Measurements from ENCODE around the gene GNRH2.
"Not testable (repeated sequence)": the region's sequence is repeated elsewhere in the genome, so short reads cannot be mapped to it uniquely, and the experiment has no call there.

The GNRH2 gene, protein sequence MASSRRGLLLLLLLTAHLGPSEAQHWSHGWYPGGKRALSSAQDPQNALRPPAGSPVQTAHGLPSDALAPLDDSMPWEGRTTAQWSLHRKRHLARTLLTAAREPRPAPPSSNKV

GRCh38 chr20:3043322-3043721 lies at the start of gene GNRH2:
TSS of gene GNRH2 (plus strand) at chr20:3043622. CDS start at chr20:3044415, 793 bp downstream.
- DNase-seq = no peak

DNA sequence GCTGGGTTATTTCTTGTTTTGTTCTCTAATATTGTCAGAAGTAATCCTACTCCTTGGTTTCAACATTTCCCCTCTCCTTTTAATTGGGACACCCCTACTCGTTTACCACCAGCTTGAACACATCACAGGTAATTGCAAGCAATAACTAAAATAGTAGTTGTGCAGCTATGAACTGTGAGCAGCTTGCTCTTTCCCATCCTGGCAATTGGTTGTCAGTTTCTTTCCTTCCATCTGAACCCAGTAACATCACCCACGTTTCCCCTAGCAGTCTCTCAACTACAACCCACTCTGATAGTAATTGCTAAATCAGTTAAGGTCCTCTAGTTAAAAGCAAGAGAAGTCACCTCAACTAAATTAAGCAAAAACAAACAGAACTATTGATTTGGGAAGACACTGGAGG lies 47.6 kb upstream of the GNRH2 start:
- no peak for DNase-seq

GRCh38 chr20:2998728-2999127 lies 44.7 kb upstream of the GNRH2 start:
- DNase-seq = no peak

DNA sequence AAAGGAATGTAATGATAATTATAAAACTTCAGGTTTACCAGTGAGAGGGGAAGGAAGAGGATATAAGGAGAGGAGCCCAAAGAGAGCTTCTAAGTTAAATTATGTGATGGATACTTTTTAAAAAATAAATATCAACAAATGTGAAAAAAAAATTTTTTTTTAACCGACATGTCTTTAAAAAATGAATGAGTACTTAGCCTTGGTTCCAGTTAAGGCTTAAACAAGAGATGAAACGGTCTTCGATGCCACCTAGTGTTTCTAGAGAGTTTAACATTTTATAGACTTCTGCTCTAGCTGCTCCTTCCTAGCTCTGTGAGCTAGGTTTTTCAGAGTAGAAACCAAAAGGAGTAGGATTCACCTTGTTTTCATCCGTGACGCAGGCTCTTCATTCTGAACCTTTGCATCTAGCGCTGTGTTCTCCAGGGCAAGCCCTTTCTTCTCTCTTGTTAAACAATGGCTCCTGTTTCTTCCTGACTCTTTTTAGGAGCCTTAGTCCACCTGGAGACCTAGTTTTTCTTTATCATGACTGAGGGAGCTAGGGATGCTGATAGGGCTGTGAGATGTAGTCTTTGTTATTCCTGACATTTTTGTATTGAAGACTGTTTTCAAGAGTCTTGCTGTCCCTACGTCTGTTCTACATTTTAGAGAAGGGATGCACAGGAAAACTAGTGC lies 42.4 kb upstream of the GNRH2 start:
- DNase-seq = no peak

DNA sequence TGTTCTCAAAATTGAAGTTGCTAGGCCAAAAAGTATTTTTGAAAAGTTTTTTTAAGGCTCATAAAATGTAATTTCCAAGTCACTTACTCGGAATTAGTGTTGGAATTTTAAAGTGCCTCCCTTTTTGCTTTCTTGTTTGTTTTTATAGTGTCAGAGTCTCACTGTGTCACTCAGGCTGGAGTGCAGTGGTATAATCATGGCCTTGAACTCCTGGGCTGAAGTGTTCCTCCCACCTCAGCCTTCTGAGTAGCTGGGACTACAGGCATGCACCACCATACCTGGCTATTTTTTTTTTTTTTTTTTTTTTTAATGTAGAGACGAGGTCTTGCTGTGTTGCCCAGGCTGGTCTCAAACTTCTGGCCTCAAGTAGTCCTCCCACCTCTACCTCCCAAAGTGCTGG lies 40.0 kb upstream of the GNRH2 start:
- DNase-seq = no peak

DNA sequence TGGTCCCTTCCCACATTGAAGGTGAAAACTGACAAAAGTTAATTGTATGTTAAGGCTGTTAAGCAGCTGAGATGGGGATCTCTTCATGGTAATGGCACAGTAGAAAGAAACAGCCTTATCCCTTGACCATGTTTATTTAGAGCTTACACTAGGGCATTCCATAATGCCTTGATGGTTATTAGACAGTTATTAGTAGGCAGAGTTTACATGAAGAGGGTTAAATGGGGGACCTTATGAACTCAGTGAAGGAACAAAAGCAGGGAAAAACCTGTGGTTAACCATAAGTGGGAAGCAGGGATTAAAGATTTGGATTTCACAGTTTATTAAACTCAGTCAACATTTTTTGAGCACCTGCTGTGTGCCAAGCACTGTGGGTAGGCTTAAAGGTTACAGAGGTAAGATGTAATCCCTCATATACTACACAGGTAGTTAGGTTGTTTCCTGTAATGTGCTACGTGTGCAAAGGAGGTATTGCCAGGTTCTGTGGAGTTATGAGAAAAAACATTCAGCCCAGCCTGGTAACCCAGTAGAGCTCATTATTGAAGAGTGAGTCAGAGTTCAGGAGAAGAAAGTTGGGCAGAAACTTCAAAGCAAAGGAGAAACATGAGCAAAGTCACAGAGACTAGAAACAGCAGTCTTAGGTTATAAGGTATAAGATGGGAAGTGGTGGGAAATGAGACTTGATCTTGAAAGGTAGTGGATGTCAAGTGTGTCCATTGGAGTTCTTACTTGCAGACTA lies 32.3 kb upstream of the GNRH2 start:
- peak; percentile 25 for DNase-seq

- DNase-seq = peak; percentile 22
These were observed 31.7 kb upstream of the GNRH2 start for GRCh38 chr20:3011752-3012151.

GRCh38 chr20:3013771-3014170 lies 29.7 kb upstream of the GNRH2 start:
- no peak for DNase-seq

DNA sequence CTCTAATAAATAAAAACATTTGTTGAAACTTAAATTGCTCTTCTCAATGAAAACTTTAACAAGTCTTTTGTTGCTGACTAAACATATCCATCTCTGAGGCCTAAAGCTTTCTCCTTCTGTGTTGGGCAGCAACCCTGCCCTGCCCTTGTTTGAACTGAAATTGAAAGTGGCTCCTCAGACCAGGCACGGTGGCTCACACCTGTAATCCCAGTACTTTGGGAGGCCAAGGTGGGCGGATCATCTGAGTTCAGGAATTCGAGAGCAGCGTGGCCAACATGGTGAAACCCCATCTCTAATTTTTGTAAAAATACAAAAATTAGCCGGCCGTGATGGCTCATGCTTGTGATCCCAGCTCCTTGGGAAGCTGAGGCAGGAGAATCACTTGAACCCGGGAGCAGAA lies 29.2 kb upstream of the GNRH2 start:
- no peak for DNase-seq

- peak; percentile 35 for DNase-seq
These were observed 28.8 kb upstream of the GNRH2 start for GRCh38 chr20:3014662-3015061.

DNA sequence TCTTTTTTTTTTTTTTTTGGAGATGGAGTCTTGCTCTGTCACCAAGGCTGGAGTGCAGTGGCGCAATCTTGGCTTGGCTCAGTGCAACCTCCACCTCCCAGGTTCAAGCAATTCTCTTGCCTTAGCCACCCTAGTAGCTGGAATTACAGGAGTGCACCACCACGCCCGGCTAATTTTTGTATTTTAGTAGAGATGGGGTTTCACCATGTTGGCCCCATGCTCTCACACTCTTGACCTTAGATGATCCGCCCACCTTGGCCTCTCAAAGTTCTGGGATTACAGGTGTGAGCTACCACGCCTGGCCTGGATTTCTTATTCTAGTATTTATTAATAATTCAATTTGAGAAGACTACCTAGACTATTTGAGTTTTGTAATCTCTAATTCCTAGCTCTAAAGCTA lies 28.1 kb upstream of the GNRH2 start:
- not testable (repeated sequence) for DNase-seq

- no peak for DNase-seq
These were observed 22.1 kb upstream of the GNRH2 start for GRCh38 chr20:3021327-3021726.

DNA sequence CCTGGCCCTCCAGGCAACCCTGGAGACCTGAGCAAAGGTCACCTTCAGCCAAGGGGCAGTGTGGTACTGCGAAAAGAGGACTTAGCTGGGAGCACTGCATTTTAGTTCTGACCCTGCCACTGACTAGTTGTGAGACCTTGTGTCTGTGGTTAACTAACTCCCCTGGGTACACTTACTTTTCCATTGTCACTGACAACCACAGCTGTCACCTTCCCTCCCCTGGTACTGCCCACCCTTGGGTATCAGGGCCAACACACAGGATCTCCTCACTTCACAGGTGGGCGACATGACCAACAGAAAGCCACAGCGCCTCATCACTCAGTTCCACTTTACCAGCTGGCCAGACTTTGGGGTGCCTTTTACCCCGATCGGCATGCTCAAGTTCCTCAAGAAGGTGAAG lies 21.6 kb upstream of the GNRH2 start:
- no peak for DNase-seq

DNA sequence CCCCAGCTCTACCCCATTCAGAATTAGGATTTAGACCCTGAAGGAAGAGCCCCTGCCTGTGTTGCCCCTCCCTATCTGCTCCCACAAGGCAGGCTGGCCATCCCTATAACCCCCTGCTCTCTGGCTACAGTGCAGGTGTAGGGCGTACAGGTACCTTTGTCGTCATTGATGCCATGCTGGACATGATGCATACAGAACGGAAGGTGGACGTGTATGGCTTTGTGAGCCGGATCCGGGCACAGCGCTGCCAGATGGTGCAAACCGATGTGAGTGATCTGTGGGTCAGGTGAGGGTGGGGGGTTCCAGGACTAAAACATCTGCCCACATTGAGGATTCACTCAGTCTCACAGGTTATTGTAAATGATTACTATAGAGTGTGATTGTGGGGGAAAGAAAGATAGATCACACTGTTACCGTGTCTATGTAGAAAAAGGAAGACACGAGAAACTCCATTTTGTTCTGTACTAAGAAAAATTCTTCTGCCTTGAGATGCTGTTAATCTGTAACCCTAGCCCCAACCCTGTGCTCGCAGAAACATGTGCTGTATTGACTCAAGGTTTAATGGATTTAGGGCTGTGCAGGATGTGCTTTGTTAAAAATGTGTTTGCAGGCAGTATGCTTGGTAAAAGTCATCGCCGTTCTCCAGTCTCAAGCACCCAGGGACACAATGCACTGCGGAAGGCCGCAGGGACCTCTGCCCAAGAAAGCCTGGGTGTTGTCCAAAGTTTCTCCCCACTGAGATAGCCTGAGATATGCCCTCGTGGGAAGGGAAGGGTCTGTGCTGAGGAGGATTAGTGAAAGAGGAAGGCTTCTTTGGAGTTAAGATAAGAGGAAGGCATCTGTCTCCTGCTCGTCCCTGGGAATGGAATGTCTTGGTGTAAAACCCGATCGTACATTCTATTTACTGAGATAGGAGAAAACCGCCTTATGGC lies 20.6 kb upstream of the GNRH2 start:
- not testable (repeated sequence) for DNase-seq

GRCh38 chr20:3027987-3028386 lies 15.4 kb upstream of the GNRH2 start:
- no peak for DNase-seq

DNA sequence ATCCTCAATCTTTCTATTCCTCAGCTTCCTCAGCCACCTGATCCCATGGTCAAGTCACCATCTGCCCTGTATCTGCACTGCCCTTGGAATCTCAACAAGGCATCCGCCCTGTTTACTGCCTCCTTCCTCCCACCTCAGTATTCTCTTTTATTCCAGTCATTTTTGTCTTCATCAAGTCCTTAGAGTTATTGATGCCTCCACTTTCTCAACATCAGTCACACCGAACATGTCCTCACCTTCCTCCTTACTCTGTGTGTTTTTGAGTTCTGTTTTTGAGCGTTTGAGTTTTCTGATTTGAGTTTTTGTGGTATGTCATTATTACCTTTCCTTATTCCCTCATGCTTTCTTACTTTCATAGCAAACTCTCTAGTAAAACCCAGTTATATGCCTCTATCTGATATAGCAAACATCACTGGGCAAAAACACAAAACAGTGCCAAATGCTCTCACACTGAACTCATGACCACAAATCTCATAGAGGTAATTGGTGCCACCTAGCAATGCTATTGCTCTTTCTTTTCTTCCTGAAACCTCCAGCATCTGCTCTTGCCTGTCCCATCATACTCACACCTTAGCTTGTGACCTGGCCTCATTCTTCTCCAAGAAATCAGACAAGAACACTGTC lies 11.8 kb upstream of the GNRH2 start:
- no peak for DNase-seq

GRCh38 chr20:3032624-3033023 lies 10.8 kb upstream of the GNRH2 start:
- no peak for DNase-seq

GRCh38 chr20:3037654-3038053 lies 5.8 kb upstream of the GNRH2 start:
- no peak for DNase-seq

- no peak for DNase-seq
These were observed 5.0 kb upstream of the GNRH2 start for GRCh38 chr20:3038454-3038853.

- DNase-seq = no peak
These were observed 4.0 kb upstream of the GNRH2 start for GRCh38 chr20:3039426-3039825.

- DNase-seq = no peak
These were observed 3.3 kb upstream of the GNRH2 start for GRCh38 chr20:3040086-3040485.

DNA sequence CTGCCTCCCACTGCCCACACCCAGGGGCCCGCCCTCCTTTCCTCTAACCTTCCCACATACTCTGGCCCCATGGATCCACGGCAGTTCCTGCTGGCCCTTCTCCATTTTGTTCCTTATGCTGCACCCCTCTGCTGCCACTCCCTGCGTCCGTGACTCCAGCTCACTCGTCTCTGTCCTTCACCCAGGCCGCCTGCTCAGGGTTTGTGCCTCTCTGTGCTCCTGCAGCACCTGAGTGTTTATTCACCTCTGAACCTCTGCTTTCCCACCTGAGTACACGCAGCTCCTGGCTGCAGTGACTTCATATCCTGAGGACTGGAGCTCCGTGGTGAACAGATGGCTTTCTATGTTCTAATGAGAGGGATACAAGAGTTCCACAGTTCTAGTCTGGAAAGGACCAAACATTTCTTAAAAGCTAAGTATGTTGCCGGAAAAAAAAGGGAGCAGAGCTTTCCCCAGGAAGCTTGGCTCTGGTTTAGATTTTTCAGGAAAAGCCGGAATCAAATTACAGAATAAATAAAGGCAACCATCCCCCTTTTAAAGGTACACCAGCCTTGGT lies 1.5 kb upstream of the GNRH2 start:
- no peak for DNase-seq

GRCh38 chr20:3042625-3043024 lies 797 bp upstream of the GNRH2 start:
- DNase-seq = no peak
